Fibroblast of lung (primary cell): Measurements from ENCODE around the gene SMCO3. TPM values are rescaled to one million over a fixed set of nuclear protein-coding genes. Genes with fewer than 3 reads are reported as not detected.

Experiments used
- DNase-seq, 2 donors: peaks; one replicate each; pipeline versions ENCODE4 v3.0.0 to v3.0.0-alpha.2; 2010; ENCODE audit warnings: low read depth in 2 of 2
- H2AFZ ChIP-seq: 2 replicates; pipeline ENCODE4 v1.5.1; 2012; ENCODE audit warnings: low read length, control low read depth, inconsistent platforms
- H3K27ac ChIP-seq: 2 replicates; pipeline ENCODE4 v1.5.1; 2011; ENCODE audit warnings: low read length, control low read depth; ENCODE audit not compliant: insufficient read depth
- H3K27me3 ChIP-seq: 2 replicates; pipeline ENCODE4 v1.5.1; 2011; ENCODE audit warnings: mild to moderate bottlenecking, low read length; ENCODE audit not compliant: control insufficient read depth, insufficient read depth
- H3K36me3 ChIP-seq: 2 replicates; pipeline ENCODE4 v1.5.1; 2011; ENCODE audit warnings: low read length; ENCODE audit not compliant: control insufficient read depth, insufficient read depth
- H3K4me1 ChIP-seq: 2 replicates; pipeline ENCODE4 v1.5.1; 2011; ENCODE audit warnings: low read length; ENCODE audit not compliant: control insufficient read depth, insufficient read depth; ENCODE audit errors: extremely low read depth
- H3K4me2 ChIP-seq: 2 replicates; pipeline ENCODE4 v1.5.1; 2011; ENCODE audit warnings: low read length, control low read depth; ENCODE audit not compliant: insufficient read depth; ENCODE audit errors: extremely low read depth
- H3K4me3 ChIP-seq, 4 experiments: fragments of 200-600 bp in 1 of 4; sonication (generic) in 1 of 4; replicated peaks in 1 of 4; 2 replicates each; pipeline ENCODE4 v1.5.1; 2011 to 2016; ENCODE audit warnings: low read length in 4 of 4, low read depth in 3 of 4, mild to moderate bottlenecking in 3 of 4, control low read depth in 2 of 4, inconsistent platforms in 1 of 4, mixed read lengths in 1 of 4; ENCODE audit not compliant: insufficient read depth in 1 of 4; ENCODE audit errors: control extremely low read depth in 1 of 4
- H3K79me2 ChIP-seq: 2 replicates; pipeline ENCODE4 v1.5.1; 2012; ENCODE audit warnings: mild to moderate bottlenecking, low read length, inconsistent platforms; ENCODE audit not compliant: control insufficient read depth, insufficient read depth
- H3K9ac ChIP-seq: 2 replicates; pipeline ENCODE4 v1.5.1; 2011; ENCODE audit warnings: mild to moderate bottlenecking, low read length, control low read depth; ENCODE audit not compliant: insufficient read depth
- H3K9me3 ChIP-seq: 2 replicates; pipeline ENCODE4 v1.5.1; 2012; ENCODE audit warnings: low read depth, low read length; ENCODE audit not compliant: control insufficient read depth, insufficient read depth
- H4K20me1 ChIP-seq: 2 replicates; pipeline ENCODE4 v1.5.1; 2011; ENCODE audit warnings: low read length; ENCODE audit not compliant: control insufficient read depth, insufficient read depth; ENCODE audit errors: extremely low read depth
- EZH2 ChIP-seq: IDR thresholded peaks from 2 replicates; pipeline ENCODE4 v1.5.1; 2012; ENCODE audit warnings: low read length, control low read depth, mild to moderate bottlenecking; ENCODE audit errors: missing control alignments
- polyA plus RNA-seq, 2 donors: library from polyadenylated mRNA; depleted of rRNA in 1 of 2; stranded (reverse) in 1 of 2; unstranded in 1 of 2; fragments of >200 nt; gene quantifications; 2 replicates each; pipeline ENCODE4 v1.2.1, GENCODE V29; 2011 to 2012; ENCODE audit warnings: missing spikeins in 1 of 2
- total RNA-seq: library from RNA; depleted of rRNA; stranded (reverse); fragments of >200 nt; gene quantifications from 2 replicates; pipeline ENCODE4 v1.2.1, GENCODE V29; 2014
- TF ChIP-seq, protein P1 (sequence below), 2 donors: IDR thresholded peaks in 1 of 2; conservative IDR thresholded peaks in 1 of 2; 1 replicate in 1 of 2; 2 replicates in 1 of 2; pipeline ENCODE4 v1.5.1; 2011 to 2012; ENCODE audit warnings: low read length in 2 of 2, control low read depth in 1 of 2, inconsistent platforms in 1 of 2, low read depth in 1 of 2, mild to moderate bottlenecking in 1 of 2

The SMCO3 gene
- total and polyA plus RNA-seq, 2 donors (not counting 1 experiment from before 2014, with no cell fraction given), result 0.16 to 0.17 TPM

DNA sequence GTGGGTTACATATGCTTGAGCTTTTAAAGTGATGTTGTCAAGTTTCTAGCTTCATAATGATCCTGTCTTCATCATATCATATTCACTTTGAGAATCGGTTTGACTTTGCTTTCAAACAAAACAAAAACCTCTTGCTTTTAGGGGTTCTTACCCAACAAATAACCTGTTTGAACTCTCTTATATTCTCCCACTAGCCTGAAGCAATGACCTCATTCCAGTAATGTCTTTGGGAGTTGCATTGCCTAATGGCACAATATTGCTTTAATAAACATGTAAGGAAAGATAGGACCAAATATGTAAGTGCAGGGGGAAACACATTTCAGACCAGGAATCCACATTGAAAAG, 38.4 kb downstream of the SMCO3 start:
- Histone ChIP-seq H4K20me1 (no peaks in the 10 kb centered on the region), H3K4me1 (peaks cover 12% of the 10 kb centered on the region), H3K9me3 (no peaks in the 10 kb centered on the region), H3K27ac (peak overlapping the region; percentile 97), H3K4me2 (peak overlapping the region; percentile 90), H3K9ac (peak overlapping the region; percentile 90), H3K36me3 (no peaks in the 10 kb centered on the region), H3K4me3 (peak overlapping the region; percentile 61 to 89 (median 79)), H2AFZ (no peak overlapping the region), H3K27me3 (no peaks in the 10 kb centered on the region), H3K79me2 (peaks cover 16% of the 10 kb centered on the region)
- peak; percentile 37 to 84 for DNase-seq
- TF ChIP-seq, protein P1, sequence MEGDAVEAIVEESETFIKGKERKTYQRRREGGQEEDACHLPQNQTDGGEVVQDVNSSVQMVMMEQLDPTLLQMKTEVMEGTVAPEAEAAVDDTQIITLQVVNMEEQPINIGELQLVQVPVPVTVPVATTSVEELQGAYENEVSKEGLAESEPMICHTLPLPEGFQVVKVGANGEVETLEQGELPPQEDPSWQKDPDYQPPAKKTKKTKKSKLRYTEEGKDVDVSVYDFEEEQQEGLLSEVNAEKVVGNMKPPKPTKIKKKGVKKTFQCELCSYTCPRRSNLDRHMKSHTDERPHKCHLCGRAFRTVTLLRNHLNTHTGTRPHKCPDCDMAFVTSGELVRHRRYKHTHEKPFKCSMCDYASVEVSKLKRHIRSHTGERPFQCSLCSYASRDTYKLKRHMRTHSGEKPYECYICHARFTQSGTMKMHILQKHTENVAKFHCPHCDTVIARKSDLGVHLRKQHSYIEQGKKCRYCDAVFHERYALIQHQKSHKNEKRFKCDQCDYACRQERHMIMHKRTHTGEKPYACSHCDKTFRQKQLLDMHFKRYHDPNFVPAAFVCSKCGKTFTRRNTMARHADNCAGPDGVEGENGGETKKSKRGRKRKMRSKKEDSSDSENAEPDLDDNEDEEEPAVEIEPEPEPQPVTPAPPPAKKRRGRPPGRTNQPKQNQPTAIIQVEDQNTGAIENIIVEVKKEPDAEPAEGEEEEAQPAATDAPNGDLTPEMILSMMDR (conservative IDR thresholded peaks at IDR 0.05 in 1 of 2, IDR thresholded peaks at IDR 0.05 in 1 of 2; ENCODE audit: low read depth in 1 of 2, low read length in 2 of 2), result no peak
- TF ChIP-seq EZH2, result no peak

DNA sequence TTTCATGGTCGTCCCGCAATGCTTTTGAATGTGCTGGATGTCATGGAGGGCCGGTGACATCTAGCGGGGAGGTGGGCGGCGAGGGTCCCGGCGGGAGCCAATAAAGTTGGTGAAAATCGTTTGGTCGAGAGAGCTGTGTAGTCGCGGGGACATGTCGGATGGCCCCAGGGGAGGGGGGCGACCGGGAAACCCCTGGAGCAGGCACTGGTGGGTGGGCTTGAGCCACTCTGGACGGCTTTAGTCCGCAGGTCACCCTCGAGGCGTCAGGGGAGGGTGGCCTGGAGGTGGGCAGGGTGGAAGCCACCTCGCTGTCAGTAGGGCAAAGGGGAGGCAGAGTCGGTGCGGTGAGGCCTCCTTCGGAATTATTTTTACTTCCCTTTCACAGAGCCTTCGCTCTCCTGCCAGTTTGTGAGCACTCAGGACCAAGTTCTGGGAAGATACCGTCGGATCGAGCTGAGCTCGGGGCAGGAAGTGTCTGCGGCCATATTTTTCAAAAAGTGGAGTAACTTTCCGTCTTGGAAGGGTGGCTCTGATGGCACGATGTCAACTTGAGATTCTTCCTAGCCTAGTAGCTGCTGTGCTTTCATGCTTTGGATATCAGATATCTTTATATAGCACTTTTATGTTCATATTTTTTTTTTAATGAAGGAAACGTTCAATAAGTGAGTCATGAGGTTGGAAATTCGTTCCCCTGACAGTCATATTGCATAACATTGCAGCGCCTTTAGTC, 38.9 kb downstream of the SMCO3 start:
- TF ChIP-seq, protein P1 (conservative IDR thresholded peaks at IDR 0.05 in 1 of 2, IDR thresholded peaks at IDR 0.05 in 1 of 2; ENCODE audit: low read depth in 1 of 2, low read length in 2 of 2), result no peak
- TF ChIP-seq EZH2, result no peak
- Histone ChIP-seq H3K36me3 (no peaks in the 10 kb centered on the region), H3K9me3 (no peaks in the 10 kb centered on the region), H3K4me3 (peak overlapping the region; percentile 61 to 89 (median 79)), H3K27me3 (no peaks in the 10 kb centered on the region), H2AFZ (peak overlapping the region; percentile 28), H3K9ac (peak overlapping the region; percentile 90), H3K27ac (peak overlapping the region; percentile 97), H3K4me1 (peaks cover 10% of the 10 kb centered on the region), H4K20me1 (no peaks in the 10 kb centered on the region), H3K4me2 (peak overlapping the region; percentile 90), H3K79me2 (peaks cover 18% of the 10 kb centered on the region)
- DNase-seq, result peak; percentile 44 to 80

DNA sequence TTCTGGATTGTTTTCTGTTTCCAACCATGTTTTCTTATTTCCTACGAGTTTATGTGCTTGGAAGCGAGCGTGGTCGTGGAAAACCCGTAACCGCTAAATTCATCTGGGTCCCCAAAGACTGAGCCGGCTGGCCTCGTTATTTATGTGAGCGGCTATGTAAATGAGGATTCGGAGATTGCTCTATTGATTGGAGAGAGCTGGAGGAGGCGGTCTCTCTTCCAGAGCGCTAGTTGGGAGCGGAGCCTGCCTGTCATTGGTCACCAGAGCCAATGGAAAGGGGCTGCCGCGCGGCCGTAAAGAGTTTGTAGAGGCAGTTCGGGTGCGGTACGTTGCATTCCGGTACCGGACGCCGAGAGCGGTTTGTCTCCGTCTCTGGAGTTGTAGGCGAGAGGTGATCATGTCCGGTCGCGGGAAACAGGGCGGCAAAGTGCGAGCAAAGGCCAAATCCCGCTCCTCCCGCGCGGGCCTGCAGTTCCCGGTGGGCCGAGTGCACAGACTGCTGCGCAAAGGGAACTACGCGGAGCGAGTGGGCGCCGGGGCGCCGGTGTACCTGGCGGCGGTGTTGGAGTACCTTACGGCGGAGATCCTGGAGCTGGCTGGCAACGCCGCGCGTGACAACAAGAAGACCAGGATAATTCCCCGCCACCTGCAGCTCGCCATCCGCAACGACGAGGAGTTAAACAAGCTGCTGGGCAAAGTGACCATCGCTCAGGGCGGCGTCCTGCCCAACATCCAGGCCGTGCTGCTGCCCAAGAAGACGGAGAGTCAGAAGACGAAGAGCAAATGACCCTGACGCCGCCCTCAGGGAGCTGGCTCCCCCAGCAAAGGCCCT, 39.7 kb downstream of the SMCO3 start:
- Histone ChIP-seq H3K27ac (peak overlapping the region; percentile 97), H4K20me1 (no peaks in the 10 kb centered on the region), H2AFZ (peak overlapping the region; percentile 28), H3K79me2 (peaks cover 24% of the 10 kb centered on the region), H3K27me3 (no peaks in the 10 kb centered on the region), H3K9ac (peak overlapping the region; percentile 90), H3K4me3 (peak overlapping the region; percentile 61 to 89 (median 79)), H3K36me3 (no peaks in the 10 kb centered on the region), H3K9me3 (no peaks in the 10 kb centered on the region), H3K4me2 (peak overlapping the region; percentile 90), H3K4me1 (peaks cover 9% of the 10 kb centered on the region)
- TF ChIP-seq, protein P1 (conservative IDR thresholded peaks at IDR 0.05 in 1 of 2, IDR thresholded peaks at IDR 0.05 in 1 of 2; ENCODE audit: low read depth in 1 of 2, low read length in 2 of 2), result no peak
- TF ChIP-seq EZH2, result no peak
- DNase-seq, result peak; percentile 95 to 97
